Embryonic facial prominence (tissue), 1 donor: ENCODE measurements around the gene RNU4-1.
"Not testable (repeated sequence)": the region's sequence is repeated elsewhere in the genome, so short reads cannot be mapped to it uniquely, and the experiment has no call there.

Source experiments
- DNase-seq: peaks from one replicate; pipeline ENCODE4 v3.0.0-alpha.2; 2016; ENCODE audit errors: extremely low spot score

RNU4-1 gene

GRCh38 chr12:120292661-120293531, at the start of gene RNU4-1:
TSS of gene RNU4-1 (minus strand) at chr12:120293237.
- peak; percentile 80 for DNase-seq

- DNase-seq: no peak
Observed at GRCh38 chr12:120342175-120343038, 49.4 kb upstream of the RNU4-1 start.

- no peak for DNase-seq
Observed at GRCh38 chr12:120339256-120339655, 46.2 kb upstream of the RNU4-1 start.

DNA sequence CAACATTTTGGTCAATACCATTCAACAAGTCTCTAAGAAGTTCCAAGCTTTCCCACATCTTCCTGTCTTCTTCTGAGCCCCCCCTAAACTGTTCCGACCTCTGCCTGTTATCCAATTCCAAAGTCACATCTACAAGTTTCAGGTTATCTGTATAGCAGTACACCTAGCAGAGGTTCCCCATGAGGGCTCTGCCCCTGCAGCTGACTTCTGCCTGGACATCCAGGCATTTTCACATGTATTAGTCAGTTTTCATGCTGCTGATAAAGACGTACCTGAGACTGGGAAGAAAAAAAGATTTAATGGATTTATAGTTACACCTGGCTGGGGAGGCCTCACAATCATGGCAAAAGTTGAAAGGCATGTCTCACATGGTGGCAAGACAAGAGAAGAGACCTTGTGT, 44.7 kb upstream of the RNU4-1 start:
- no peak for DNase-seq

DNA sequence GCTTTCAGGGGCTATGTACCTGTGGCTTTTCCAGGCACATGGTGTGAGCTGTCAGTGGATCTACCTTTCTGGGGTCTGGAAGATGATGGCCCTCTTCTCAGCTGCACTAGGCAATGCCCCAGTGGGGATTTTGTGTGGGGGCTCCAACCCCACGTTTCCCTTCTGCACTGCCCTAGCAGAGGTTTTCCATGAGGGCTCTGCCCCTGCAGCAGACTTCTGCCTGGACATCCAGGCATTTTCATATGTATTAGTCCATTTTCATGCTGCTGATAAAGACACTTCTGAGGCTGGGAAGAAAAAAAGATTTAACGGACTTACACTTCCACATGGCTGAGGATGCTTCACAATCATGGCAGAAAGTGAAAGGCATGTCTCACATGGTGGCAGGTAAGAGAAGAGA, 43.4 kb upstream of the RNU4-1 start:
- DNase-seq: not testable (repeated sequence)

DNA sequence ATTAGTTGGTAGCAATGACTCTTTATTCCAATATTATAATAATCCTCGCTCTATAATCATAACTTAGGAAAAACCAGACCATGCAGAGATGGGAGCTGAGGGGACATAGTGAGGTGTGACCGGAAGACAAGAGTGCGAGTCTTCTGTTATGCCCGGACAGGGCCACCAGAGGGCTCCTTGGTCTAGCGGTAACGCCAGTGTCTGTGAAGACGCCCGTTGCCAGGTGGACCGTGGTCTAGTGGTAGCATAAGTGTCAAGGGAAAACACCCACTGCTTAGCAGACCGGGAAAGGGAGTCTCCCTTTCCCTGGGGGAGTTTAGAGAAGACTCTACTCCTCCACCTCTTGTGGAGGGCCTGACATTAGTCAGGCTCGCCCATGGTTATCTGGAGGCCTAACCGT, 42.4 kb upstream of the RNU4-1 start:
- not testable (repeated sequence) for DNase-seq

GRCh38 chr12:120332523-120332922, 39.5 kb upstream of the RNU4-1 start:
- no peak for DNase-seq

- no peak for DNase-seq
Observed at GRCh38 chr12:120332041-120332440, 39.0 kb upstream of the RNU4-1 start.

DNA sequence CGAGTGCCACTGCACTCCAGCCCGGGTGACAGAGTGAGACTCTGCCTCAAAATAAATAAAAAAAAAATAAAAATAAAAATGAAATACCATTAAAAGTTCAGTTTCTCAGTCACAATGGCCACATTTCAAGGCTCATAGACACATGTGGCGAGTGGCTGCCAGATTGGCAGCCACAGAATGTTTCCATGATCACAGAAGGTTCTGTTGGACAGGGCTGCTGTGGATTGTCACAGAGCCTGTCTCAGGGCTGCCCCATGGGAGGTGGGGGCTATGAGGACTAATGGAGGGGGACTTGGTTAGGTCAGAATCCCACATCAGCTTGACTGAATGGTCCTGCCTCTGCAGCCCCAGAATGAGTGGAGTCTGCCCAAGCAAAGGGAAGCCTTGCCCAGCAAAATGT, 38.4 kb upstream of the RNU4-1 start:
- DNase-seq: no peak

DNA sequence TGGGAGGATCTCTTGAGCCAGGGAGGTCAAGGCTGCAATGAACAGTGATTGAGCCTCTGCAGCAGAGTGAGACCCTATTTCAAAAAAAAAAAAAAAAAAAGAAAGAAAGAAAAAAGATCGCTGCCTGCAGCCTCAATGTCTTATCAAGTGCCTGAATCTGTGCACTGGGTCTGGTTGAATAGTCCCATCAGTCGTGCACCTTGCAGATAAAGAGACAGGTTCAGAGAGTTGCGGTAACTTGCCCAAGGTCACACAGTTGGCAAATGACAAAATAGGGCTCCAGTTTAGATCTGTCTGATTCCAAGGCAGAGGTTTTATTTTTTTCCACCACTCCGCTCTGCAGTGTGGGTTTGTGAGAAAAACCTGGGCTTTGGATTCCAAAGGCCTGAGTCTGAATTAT, 35.2 kb upstream of the RNU4-1 start:
- no peak for DNase-seq

- DNase-seq: no peak
Observed at GRCh38 chr12:120327593-120327992, 34.6 kb upstream of the RNU4-1 start, which contains the start of gene PLA2G1B. TSS of gene PLA2G1B (minus strand) at chr12:120327779. CDS start at chr12:120327753, 26 bp downstream.

GRCh38 chr12:120324841-120325417, 31.9 kb upstream of the RNU4-1 start:
- no peak for DNase-seq

- DNase-seq: no peak
Observed at GRCh38 chr12:120323772-120324171, 30.7 kb upstream of the RNU4-1 start.

- DNase-seq: no peak
Observed at GRCh38 chr12:120321382-120322202, 28.6 kb upstream of the RNU4-1 start.

DNA sequence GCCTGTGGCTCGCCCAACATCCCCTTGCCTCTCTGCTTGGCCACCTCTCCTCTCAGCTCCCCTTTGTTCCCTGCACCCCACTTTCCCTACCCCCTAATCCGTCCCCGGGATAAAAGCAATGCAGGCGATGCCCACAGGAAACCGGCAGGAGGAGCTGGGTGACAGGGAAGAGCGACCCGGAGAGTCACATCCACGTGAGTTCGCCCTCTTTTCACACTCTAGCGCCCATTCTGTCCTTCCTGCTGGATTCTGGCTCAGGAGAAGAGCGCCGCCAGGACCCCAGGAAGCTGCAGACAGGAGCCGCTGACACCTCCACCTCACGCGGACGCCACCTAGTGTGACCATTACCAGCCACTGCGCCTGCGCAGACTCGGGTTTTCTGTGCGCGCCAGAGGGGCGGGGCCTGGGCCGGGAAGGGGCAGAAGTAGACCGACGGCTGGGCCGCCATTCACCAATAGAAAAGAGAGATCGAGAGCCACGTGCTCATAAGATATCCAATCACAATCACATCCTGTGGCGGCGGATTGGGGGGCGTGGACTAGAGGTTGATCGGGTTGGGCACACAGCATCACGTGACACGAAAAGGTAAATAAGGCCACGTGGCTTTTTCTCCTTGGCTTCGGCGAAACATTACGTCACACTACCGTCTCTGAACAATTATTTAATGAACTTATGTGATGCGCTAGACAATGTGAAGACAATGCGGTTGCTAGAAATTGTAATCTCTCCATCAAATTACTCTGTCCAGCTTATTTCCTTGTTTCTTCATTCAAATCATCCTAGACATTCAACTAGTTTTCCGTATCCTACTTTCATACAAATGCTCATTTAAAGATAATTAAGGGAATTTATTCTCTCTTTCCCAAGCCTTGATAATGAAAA, 24.4 kb upstream of the RNU4-1 start:
- DNase-seq: peak; percentile 99

- no peak for DNase-seq
Observed at GRCh38 chr12:120316798-120317223, 23.8 kb upstream of the RNU4-1 start.

DNA sequence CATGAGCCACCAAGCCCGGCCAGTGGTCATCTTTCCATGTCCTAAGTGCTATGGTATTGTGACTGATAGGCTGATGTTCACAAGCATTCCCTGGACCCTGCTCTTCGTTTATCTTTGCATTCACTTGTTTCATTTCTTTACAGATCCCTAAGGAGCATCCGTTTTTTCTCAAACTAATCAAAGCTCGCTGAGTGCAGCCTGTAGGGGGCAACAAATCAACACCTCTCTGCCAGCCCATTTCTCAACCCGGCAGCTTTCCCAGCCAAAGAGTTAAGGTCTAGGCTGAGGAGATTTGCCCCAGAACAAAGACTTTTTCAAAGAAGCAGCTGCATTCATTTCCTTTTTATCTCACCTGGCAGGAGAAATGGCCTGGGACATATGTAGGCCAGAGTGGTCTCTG, 21.2 kb upstream of the RNU4-1 start:
- no peak for DNase-seq

DNA sequence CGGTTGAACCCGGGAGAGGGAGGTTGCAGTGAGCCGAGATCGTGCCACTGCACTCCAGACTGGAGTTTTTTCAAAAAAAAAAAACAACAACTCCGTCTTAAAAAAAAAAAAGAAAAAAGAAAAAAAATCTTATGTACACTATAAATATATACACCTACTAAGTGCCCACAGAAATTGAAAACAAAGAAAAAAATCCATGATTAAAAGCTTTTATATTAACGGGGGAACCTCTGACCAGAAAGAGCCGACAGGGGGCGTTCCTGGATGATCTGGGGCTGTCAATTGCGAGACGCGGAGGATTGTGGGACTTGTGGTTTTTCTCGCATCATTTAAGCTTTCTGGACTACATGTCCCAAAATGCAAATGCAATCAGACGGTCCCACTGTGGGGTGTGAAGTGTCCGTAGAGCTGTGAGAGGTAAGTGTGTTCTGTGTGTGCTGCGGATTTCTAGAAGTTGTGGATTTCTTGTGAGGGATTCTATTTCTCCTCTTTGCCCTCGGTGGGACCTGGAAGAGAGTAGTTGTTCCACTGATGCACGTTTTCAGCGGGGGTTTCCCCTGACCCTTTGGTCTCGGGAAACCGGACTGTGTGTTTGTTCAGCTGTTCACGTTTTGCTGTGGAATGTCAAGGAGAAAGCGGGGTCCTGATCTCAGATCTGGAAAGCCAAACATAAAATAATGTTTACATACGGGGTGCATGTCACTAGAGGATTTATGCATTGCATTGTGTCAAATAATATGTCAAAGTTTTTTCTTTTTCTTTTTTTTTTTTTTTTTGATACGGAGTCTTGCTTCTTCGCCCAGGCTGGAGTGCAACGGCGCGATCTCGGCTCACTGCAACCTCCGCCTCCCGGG, 9.2 kb upstream of the RNU4-1 start, which contains the start of gene SIRT4:
TSS of gene SIRT4 (plus strand) at position 360 of the 854 bp plus-strand sequence. CDS start 1,241 bp downstream, outside the sequence.
- peak; percentile 90 for DNase-seq

DNA sequence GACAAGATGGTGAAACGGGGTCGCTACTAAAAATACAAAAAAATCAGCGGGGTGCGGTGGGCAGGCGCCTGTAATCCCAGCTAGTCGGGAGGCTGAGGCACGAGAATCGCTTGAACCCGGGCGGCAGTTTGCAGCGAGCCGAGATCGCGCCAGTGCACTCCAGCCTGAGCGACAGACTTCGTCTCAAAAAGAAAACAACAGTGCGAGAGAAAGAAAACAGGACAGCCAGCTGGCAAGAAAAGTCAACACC, 701 bp downstream of the RNU4-1 start:
- DNase-seq: no peak
